ENCODE data around the gene ACADSB.

Gene ACADSB

GRCh38 chr10:122984708-122985107, 24.1 kb upstream of the ACADSB start:
- no peak overlapping the region for H3K9ac ChIP-seq (ENCODE audit: low read depth, low read length)
- no peaks in the 10 kb centered on the region for H3K79me2 ChIP-seq (ENCODE audit: insufficient read depth, low read length)
- DNase-seq (no peak), ATAC-seq (ENCODE audit: insufficient read depth, low read depth) (no peak)
- no peak overlapping the region for H3K4me3 ChIP-seq (ENCODE audit: low read depth in 1 of 2, low read length in 2 of 2)
- H3K4me1 ChIP-seq (ENCODE audit: insufficient read depth, low read length): peaks cover 16% of the 10 kb centered on the region
- peaks cover 8% of the 10 kb centered on the region; the same call in 1 of the 2 replicates for H3K36me3 ChIP-seq (ENCODE audit: insufficient read depth, low read length)
- no peak overlapping the region for H2AFZ ChIP-seq (ENCODE audit: low read depth, low read length)
- H4K20me1 ChIP-seq (ENCODE audit: insufficient read depth, low read length): no peaks in the 10 kb centered on the region
- H3K9me3 ChIP-seq (ENCODE audit: insufficient read depth, low read length, severe bottlenecking): no peaks in the 10 kb centered on the region
- no peak overlapping the region for H3K4me2 ChIP-seq (ENCODE audit: insufficient read depth, low read length)
- no peak overlapping the region for H3K27ac ChIP-seq (ENCODE audit: low read length)
- no peak for TF ChIP-seq EZH2 (IDR thresholded peaks at IDR 0.05; ENCODE audit: borderline replicate concordance, low read depth, low read length, severe bottlenecking)
- TF ChIP-seq CTCF (IDR thresholded peaks at IDR 0.05; ENCODE audit: borderline replicate concordance, extremely low read depth, low read length, poor library complexity, severe bottlenecking): no peak
- H3K27me3 ChIP-seq (ENCODE audit: insufficient read depth, low read length, poor library complexity): no peaks in the 10 kb centered on the region

- H3K9ac ChIP-seq (ENCODE audit: low read depth, low read length): no peak overlapping the region
- no peak for DNase-seq
- TF ChIP-seq EZH2 (IDR thresholded peaks at IDR 0.05; ENCODE audit: borderline replicate concordance, low read depth, low read length, severe bottlenecking) (no peak), CTCF (IDR thresholded peaks at IDR 0.05; ENCODE audit: borderline replicate concordance, extremely low read depth, low read length, poor library complexity, severe bottlenecking) (no peak)
- H3K4me1 ChIP-seq (ENCODE audit: insufficient read depth, low read length): peaks cover 5% of the 10 kb centered on the region; the same call in 1 of the 2 replicates
- H3K9me3 ChIP-seq (ENCODE audit: insufficient read depth, low read length, severe bottlenecking): no peaks in the 10 kb centered on the region
- no peaks in the 10 kb centered on the region for H3K27me3 ChIP-seq (ENCODE audit: insufficient read depth, low read length, poor library complexity)
- H3K36me3 ChIP-seq (ENCODE audit: insufficient read depth, low read length): peaks cover 14% of the 10 kb centered on the region; the same call in 1 of the 2 replicates
- no peaks in the 10 kb centered on the region for H3K79me2 ChIP-seq (ENCODE audit: insufficient read depth, low read length)
- no peak overlapping the region for H3K4me3 ChIP-seq (ENCODE audit: low read depth in 1 of 2, low read length in 2 of 2)
- no peak overlapping the region for H3K27ac ChIP-seq (ENCODE audit: low read length)
- H4K20me1 ChIP-seq (ENCODE audit: insufficient read depth, low read length): no peaks in the 10 kb centered on the region
- H2AFZ ChIP-seq (ENCODE audit: low read depth, low read length): no peak overlapping the region
- no peak for ATAC-seq (ENCODE audit: insufficient read depth, low read depth)
- no peak overlapping the region for H3K4me2 ChIP-seq (ENCODE audit: insufficient read depth, low read length)
Observed at GRCh38 chr10:122986335-122986734, 22.5 kb upstream of the ACADSB start.

GRCh38 chr10:122988501-122988900, 20.3 kb upstream of the ACADSB start:
- no peaks in the 10 kb centered on the region for H3K27me3 ChIP-seq (ENCODE audit: insufficient read depth, low read length, poor library complexity)
- H3K27ac ChIP-seq (ENCODE audit: low read length): no peak overlapping the region
- no peaks in the 10 kb centered on the region for H4K20me1 ChIP-seq (ENCODE audit: insufficient read depth, low read length)
- H3K4me2 ChIP-seq (ENCODE audit: insufficient read depth, low read length): no peak overlapping the region
- ATAC-seq (ENCODE audit: insufficient read depth, low read depth) (no peak), DNase-seq (no peak)
- TF ChIP-seq EZH2 (IDR thresholded peaks at IDR 0.05; ENCODE audit: borderline replicate concordance, low read depth, low read length, severe bottlenecking) (no peak), CTCF (IDR thresholded peaks at IDR 0.05; ENCODE audit: borderline replicate concordance, extremely low read depth, low read length, poor library complexity, severe bottlenecking) (no peak)
- no peaks in the 10 kb centered on the region for H3K4me1 ChIP-seq (ENCODE audit: insufficient read depth, low read length)
- no peaks in the 10 kb centered on the region for H3K9me3 ChIP-seq (ENCODE audit: insufficient read depth, low read length, severe bottlenecking)
- no peaks in the 10 kb centered on the region for H3K79me2 ChIP-seq (ENCODE audit: insufficient read depth, low read length)
- no peak overlapping the region for H3K4me3 ChIP-seq (ENCODE audit: low read depth in 1 of 2, low read length in 2 of 2)
- no peak overlapping the region for H3K9ac ChIP-seq (ENCODE audit: low read depth, low read length)
- H3K36me3 ChIP-seq (ENCODE audit: insufficient read depth, low read length): peaks cover 25% of the 10 kb centered on the region; the same call in 1 of the 2 replicates
- no peak overlapping the region for H2AFZ ChIP-seq (ENCODE audit: low read depth, low read length)

GRCh38 chr10:122990278-122990677, 18.5 kb upstream of the ACADSB start:
- H4K20me1 ChIP-seq (ENCODE audit: insufficient read depth, low read length): peaks cover 1% of the 10 kb centered on the region; the same call in 1 of the 2 replicates
- no peaks in the 10 kb centered on the region for H3K27me3 ChIP-seq (ENCODE audit: insufficient read depth, low read length, poor library complexity)
- H3K4me2 ChIP-seq (ENCODE audit: insufficient read depth, low read length): no peak overlapping the region
- H3K27ac ChIP-seq (ENCODE audit: low read length): no peak overlapping the region
- ATAC-seq (ENCODE audit: insufficient read depth, low read depth): no peak
- H3K4me1 ChIP-seq (ENCODE audit: insufficient read depth, low read length): no peaks in the 10 kb centered on the region
- no peak overlapping the region for H3K9ac ChIP-seq (ENCODE audit: low read depth, low read length)
- no peaks in the 10 kb centered on the region for H3K9me3 ChIP-seq (ENCODE audit: insufficient read depth, low read length, severe bottlenecking)
- peaks cover 37% of the 10 kb centered on the region for H3K36me3 ChIP-seq (ENCODE audit: insufficient read depth, low read length)
- DNase-seq: no peak
- H3K79me2 ChIP-seq (ENCODE audit: insufficient read depth, low read length): peaks cover 1% of the 10 kb centered on the region; the same call in 1 of the 2 replicates
- H3K4me3 ChIP-seq (ENCODE audit: low read depth in 1 of 2, low read length in 2 of 2): no peak overlapping the region
- no peak overlapping the region for H2AFZ ChIP-seq (ENCODE audit: low read depth, low read length)
- no peak for TF ChIP-seq EZH2 (IDR thresholded peaks at IDR 0.05; ENCODE audit: borderline replicate concordance, low read depth, low read length, severe bottlenecking)
- no peak for TF ChIP-seq CTCF (IDR thresholded peaks at IDR 0.05; ENCODE audit: borderline replicate concordance, extremely low read depth, low read length, poor library complexity, severe bottlenecking)

Data from DND-41 (cell line).